HG03135 (cell line): ENCODE data around the gene KRTAP5-6.

ENCODE experiments used
- ATAC-seq: cut with Tn5 transposase; IDR thresholded peaks from one replicate; pipeline ENCODE4 v1.9.1; 2021; ENCODE audit warnings: mild to moderate bottlenecking, moderate library complexity; ENCODE audit not compliant: unreplicated experiment

KRTAP5-6 gene

DNA sequence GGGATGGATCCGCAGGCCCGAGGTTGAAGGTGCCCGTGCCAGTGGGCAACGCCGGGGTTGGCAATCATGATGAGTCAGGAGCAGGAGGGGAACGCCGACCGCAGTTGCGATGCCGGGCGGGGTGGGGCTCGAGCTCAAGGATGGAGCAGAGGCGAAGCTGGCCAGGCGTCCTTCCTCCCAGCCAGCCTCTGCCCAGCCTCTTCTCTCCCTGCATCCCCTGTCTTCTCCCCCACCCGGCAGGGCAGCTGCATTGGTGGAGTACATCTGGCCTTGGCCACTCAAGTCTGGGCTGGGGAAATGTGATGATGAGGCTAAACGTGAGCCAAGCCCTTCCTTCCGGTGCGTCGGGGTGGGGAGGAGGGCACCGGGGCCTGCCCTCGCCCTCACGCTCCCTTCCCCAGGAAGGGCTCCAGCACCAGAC, 49.5 kb downstream of the KRTAP5-6 start:
- ATAC-seq: no peak

GRCh38 chr11:1746956-1747752, 50.2 kb downstream of the KRTAP5-6 start:
- no peak for ATAC-seq
